ENCODE data around the gene DCBLD1.
"Not testable (repeated sequence)": the region's sequence is repeated elsewhere in the genome, so short reads cannot be mapped to it uniquely, and the experiment has no call there.

Gene DCBLD1

GRCh38 chr6:117502580-117502979 lies 20.1 kb downstream of the DCBLD1 start:
- no peak for DNase-seq

DNA sequence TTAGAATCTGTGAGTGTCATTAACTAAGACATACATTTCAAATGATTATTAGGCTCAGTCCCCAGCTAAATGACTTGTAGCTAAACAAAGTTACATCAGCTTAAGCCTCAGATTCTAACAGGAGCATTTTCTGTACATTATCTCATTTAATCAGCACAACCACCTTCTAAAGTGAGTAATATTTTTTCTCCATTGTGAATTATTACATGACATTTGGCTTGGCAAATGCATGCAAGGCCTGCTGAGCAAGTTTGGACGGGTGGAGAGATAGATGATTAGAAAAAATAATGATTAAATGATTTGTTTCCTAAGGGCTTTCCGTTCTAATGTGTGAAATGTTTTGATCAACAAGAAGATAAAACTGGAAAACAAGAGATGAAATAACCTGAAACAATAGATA lies 20.7 kb downstream of the DCBLD1 start:
- no peak for DNase-seq

- DNase-seq, result no peak
Observed at GRCh38 chr6:117504478-117505144, 22.1 kb downstream of the DCBLD1 start.

GRCh38 chr6:117505311-117505710 lies 22.8 kb downstream of the DCBLD1 start:
- no peak for DNase-seq

GRCh38 chr6:117506180-117506835 lies 23.8 kb downstream of the DCBLD1 start:
- DNase-seq, result no peak

DNA sequence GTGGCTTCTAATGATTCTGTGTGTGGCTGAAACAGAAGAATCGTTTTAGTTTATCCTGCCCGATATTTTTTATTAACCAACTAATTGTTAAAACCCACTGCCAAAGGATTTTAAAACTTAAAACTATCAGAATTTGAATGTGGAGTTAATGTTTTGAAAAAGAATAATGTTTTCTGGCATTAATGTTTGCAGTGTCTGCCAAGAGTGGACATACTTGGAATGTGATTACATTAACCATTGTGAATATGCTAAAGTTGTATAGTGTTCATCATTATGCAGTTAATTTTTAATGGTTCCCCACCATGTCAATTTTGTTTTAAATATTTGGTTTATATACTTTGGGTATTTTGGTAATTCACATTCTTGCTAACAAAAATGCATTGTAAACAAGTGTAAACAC lies 24.4 kb downstream of the DCBLD1 start:
- no peak for DNase-seq

GRCh38 chr6:117508450-117508971 lies 26.0 kb downstream of the DCBLD1 start:
- DNase-seq, result no peak

DNA sequence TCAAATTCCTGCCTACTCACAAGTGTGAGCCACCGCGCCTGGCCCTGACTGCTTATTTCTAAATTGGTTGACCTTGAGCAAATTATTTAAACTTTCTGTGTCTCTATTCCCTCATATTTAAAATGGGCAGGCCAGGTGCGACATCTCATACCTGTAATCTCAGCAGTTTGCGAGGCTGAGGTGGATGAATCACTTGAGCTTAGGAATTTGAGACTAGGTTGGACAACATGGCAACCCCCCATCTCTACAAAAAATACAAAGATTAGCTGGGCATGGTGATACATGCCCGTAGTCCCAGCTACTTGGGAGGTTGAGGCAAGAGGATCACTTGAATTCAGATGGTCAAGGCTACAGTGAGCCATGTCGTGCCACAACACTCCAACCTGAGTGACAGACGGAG lies 26.5 kb downstream of the DCBLD1 start:
- no peak for DNase-seq

DNA sequence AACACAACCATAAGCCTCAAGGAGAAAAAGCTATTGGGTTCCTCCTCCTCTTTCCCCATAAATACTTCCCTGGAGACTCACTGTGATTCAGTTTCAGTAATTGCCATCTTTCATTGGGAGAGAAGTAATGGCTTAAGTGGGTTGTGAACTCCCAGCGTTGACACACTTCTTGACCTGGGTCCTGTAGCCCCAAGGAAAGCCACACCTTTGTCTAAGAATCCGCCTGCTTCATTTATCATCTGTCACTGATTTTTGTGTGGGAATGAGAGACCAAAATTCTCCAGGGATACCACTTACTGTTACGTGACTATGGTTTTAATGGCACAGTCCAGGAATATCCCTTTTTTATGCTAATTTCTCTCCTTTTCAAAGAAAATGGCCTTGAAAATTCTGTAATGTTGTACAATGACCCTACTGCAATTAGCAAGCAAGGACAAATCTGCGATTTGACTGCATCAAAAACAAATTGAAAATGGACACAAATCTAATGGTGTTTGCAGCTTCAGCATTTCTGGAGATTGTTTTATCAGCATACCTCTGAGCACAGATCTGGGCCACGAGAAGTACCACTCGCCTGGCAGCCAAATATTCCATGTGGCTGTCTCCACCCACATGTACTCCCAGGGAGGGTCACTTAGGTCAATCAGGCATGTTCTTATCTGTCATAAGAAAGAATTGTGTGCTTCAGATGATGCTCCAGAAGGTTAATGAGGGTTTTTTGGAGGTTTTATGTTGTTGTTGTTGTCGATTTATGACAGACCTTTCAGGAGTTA lies 29.8 kb downstream of the DCBLD1 start:
- no peak for DNase-seq

DNA sequence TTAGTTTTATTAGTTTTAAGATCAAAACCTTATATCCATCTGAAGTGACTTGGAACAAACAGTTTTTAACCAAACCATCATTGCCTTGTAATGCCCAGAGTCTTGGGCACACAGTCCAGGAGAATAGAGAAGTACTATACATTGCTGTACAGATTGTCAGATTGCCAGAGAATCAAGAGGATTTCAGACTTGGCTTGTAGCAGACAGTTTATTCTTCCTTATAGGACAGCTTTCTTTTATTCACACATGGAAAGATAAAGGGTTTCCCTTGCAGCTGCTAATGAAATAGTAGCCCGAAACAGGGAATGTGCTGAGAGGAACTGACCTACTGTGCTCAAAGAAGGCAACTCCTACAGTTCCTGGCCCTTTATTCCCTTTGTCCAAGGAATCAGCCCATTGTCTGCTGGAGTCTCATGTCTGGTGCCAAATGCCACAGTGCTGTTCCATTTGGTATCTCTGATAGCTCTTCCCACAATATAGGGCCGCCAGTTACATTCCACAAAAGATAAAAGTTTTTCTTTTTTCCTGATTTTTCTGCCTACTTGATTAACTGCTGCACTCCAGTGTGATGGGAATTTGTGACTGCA lies 30.6 kb downstream of the DCBLD1 start:
- DNase-seq, result no peak

GRCh38 chr6:117513778-117514365 lies 31.4 kb downstream of the DCBLD1 start:
- DNase-seq, result no peak

GRCh38 chr6:117514655-117515054 lies 32.2 kb downstream of the DCBLD1 start:
- DNase-seq, result no peak

GRCh38 chr6:117515326-117515725 lies 32.9 kb downstream of the DCBLD1 start:
- DNase-seq, result no peak

DNA sequence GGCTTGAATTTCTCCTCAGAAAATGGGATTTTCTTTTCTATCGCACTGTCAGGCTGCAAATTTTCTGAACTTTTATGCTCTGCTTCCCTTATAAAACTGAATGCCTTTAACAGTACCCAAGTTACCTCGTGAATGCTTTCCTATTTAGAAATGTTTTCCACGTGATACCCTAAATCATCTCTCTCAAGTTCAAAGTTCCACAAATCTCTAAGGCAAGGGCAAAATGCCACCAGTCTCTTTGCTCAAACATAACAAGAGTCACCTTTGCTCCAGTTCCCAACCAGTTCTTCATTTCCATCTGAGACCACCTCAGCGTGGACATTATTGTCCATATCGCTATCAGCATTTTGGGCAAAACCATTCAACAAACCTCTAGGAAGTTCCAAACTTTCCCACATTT lies 35.5 kb downstream of the DCBLD1 start:
- not testable (repeated sequence) for DNase-seq

DNA sequence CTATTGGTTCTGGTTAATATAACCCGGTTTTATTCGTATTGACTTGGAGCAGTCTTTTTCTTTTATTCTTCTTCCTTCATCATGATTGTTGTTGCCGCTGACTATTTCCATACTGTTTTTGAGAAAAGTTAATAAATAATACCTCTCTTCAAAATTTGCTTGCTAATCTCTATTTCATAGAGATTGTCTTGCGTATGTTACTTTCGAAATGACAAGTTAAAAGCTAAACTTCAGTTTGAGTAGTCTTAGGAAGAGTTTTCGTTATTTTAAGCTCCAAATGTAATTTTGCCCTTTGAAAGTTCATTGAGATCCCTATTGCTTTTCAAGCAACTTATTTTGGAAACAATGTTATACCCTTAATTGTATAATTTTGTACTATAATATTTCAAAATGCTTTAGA lies 36.4 kb downstream of the DCBLD1 start:
- DNase-seq, result no peak

DNA sequence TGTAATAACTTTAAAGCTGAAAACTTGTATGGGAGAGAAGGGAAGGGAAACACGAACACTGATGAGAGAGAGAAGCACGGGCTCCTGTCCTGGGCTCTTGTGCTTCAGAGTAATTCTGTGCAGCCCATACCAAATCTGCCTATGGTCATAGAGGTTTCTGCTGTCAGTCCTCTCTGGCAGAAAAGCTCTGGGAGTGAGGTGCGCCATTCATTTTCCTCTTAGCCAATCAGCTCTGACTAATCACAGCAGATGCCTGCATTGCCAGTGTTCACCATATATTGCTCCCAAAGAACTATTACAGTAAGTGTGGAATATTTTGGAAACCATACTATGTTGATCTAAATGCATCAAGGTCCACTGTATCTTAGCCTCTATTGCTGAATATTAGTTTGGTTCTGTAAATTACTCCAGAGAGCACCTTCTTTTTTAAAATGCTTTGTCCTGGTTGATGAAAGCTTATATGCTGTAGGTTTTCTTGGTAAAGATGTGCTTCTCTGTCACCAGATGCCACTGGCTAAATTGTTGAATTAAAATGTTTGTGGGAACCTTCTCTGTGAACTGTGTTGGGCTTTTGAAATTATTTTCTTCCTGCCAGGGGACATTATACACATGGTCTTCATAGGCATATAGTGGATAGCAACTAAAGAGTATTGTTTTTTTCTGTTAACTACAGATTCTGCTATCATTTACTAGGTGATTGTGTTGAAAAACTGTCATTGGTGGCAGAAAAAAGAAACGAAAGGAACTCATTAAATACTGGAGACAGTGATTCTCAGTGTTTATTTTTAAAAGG lies 38.3 kb downstream of the DCBLD1 start:
- DNase-seq, result no peak

GRCh38 chr6:117521791-117522502 lies 39.5 kb downstream of the DCBLD1 start:
- DNase-seq, result no peak

DNA sequence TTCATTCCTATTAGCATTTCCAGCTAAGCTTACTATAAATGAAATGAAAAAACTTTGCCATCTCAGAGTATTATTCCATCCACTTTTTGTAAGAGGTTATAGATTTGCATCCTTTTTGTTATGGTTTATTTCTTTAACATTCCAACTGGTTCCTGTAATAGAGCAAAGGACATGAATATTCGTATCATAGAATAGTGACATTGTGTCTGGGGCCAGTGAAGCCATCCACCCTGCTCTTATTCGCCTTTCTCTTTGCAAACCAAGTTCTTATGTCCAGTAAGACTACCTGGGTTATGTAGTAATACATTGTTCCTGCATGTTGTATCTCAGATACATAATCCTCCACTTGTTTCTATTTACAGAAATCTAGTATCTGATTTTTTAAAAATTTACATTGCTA lies 43.1 kb downstream of the DCBLD1 start:
- no peak for DNase-seq

- no peak for DNase-seq
Observed at GRCh38 chr6:117530467-117531242, 48.2 kb downstream of the DCBLD1 start.

GRCh38 chr6:117531346-117531745 lies 48.9 kb downstream of the DCBLD1 start:
- DNase-seq, result no peak
